ENCODE measurements around the gene KLHL13.
"Not testable (repeated sequence)": the region's sequence is repeated elsewhere in the genome, so short reads cannot be mapped to it uniquely, and the experiment has no call there.

The KLHL13 gene

GRCh38 chrX:118062817-118063615 is 53.6 kb downstream of the KLHL13 start:
- DNase-seq, result no peak

GRCh38 chrX:118062048-118062789 is 54.4 kb downstream of the KLHL13 start:
- no peak for DNase-seq

GRCh38 chrX:118058924-118059323 is 57.7 kb downstream of the KLHL13 start:
- DNase-seq, result no peak

- DNase-seq, result no peak
Observed at GRCh38 chrX:118056870-118057269, 59.7 kb downstream of the KLHL13 start.

- no peak for DNase-seq
Observed at GRCh38 chrX:118049713-118050112, 66.9 kb downstream of the KLHL13 start.

- DNase-seq, result no peak
Observed at GRCh38 chrX:118047446-118048186, 69.0 kb downstream of the KLHL13 start.

- no peak for DNase-seq
Observed at GRCh38 chrX:118039591-118039990, 77.0 kb downstream of the KLHL13 start.

- no peak for DNase-seq
Observed at GRCh38 chrX:118038614-118039365, 77.8 kb downstream of the KLHL13 start.

- no peak for DNase-seq
Observed at GRCh38 chrX:118026631-118027030, 90.0 kb downstream of the KLHL13 start.

- no peak for DNase-seq
Observed at GRCh38 chrX:118025226-118025625, 91.4 kb downstream of the KLHL13 start.

GRCh38 chrX:118024482-118024881 is 92.1 kb downstream of the KLHL13 start:
- DNase-seq, result no peak

GRCh38 chrX:118022753-118023152 is 93.9 kb downstream of the KLHL13 start:
- DNase-seq, result no peak

- DNase-seq, result no peak
Observed at GRCh38 chrX:118016422-118016821, 100.2 kb downstream of the KLHL13 start.

GRCh38 chrX:118002417-118002816 is 114.2 kb downstream of the KLHL13 start:
- not testable (repeated sequence) for DNase-seq

- DNase-seq, result no peak
Observed at GRCh38 chrX:118000518-118000917, 116.1 kb downstream of the KLHL13 start.

- DNase-seq, result no peak
Observed at GRCh38 chrX:117998171-117998570, 118.4 kb downstream of the KLHL13 start.

GRCh38 chrX:117996918-117997480 is 119.6 kb downstream of the KLHL13 start:
- DNase-seq, result no peak

GRCh38 chrX:117996408-117996807 is 120.2 kb downstream of the KLHL13 start:
- no peak for DNase-seq

GRCh38 chrX:117995378-117995777 is 121.2 kb downstream of the KLHL13 start:
- DNase-seq, result no peak

- no peak for DNase-seq
Observed at GRCh38 chrX:117992192-117992723, 124.4 kb downstream of the KLHL13 start.

GRCh38 chrX:117990438-117990837 is 126.2 kb downstream of the KLHL13 start:
- no peak for DNase-seq

- no peak for DNase-seq
Observed at GRCh38 chrX:117989512-117989911, 127.1 kb downstream of the KLHL13 start.
